ENCODE results near the gene SLC7A9.

Gene SLC7A9

GRCh38 chr19:32863301-32863700 lies 6.3 kb downstream of the SLC7A9 start:
- POLR2A ChIA-PET, result no interaction called here
- H3K4me3 ChIP-seq (ENCODE audit: control insufficient read depth in 1 of 7, extremely low read depth in 1 of 7, insufficient read depth in 4 of 7, low read depth in 2 of 7, low read length in 6 of 7), result no peak overlapping the region
- H3K36me3 ChIP-seq (ENCODE audit: control insufficient read depth in 4 of 4, insufficient read depth in 4 of 4, low read length in 3 of 4), result no peaks in the 10 kb centered on the region
- 100% methylated on average over 4 of the region's 8 CpGs for WGBS (ENCODE audit: insufficient coverage)
- CTCF ChIA-PET, result no interaction called here
- H3K9me3 ChIP-seq (ENCODE audit: control extremely low read depth in 1 of 5, control insufficient read depth in 4 of 5, insufficient read depth in 2 of 5, low read depth in 1 of 5, low read length in 4 of 5), result no peaks in the 10 kb centered on the region
- H3K4me1 ChIP-seq (ENCODE audit: control extremely low read depth in 1 of 4, control insufficient read depth in 4 of 4, insufficient read depth in 4 of 4, low read length in 3 of 4), result no peaks in the 10 kb centered on the region
- no peaks in the 10 kb centered on the region for H3K27me3 ChIP-seq (replicated peaks in 2 of 5; ENCODE audit: control insufficient read depth in 4 of 5, insufficient read depth in 5 of 5, low read length in 4 of 5)
- no peak overlapping the region for H3K27ac ChIP-seq (ENCODE audit: insufficient read depth in 1 of 2, low read depth in 1 of 2, low read length in 2 of 2, poor library complexity in 1 of 2, severe bottlenecking in 2 of 2)
- DNase-seq, result no peak

- ChIA-PET POLR2A (no interaction called here), CTCF (no interaction called here)
- Histone ChIP-seq H3K4me3 (ENCODE audit: control insufficient read depth in 1 of 7, extremely low read depth in 1 of 7, insufficient read depth in 4 of 7, low read depth in 2 of 7, low read length in 6 of 7) (no peak overlapping the region), H3K27ac (ENCODE audit: insufficient read depth in 1 of 2, low read depth in 1 of 2, low read length in 2 of 2, poor library complexity in 1 of 2, severe bottlenecking in 2 of 2) (no peak overlapping the region), H3K27me3 (replicated peaks in 2 of 5; ENCODE audit: control insufficient read depth in 4 of 5, insufficient read depth in 5 of 5, low read length in 4 of 5) (no peaks in the 10 kb centered on the region), H3K4me1 (ENCODE audit: control extremely low read depth in 1 of 4, control insufficient read depth in 4 of 4, insufficient read depth in 4 of 4, low read length in 3 of 4) (no peaks in the 10 kb centered on the region), H3K36me3 (ENCODE audit: control insufficient read depth in 4 of 4, insufficient read depth in 4 of 4, low read length in 3 of 4) (no peaks in the 10 kb centered on the region), H3K9me3 (ENCODE audit: control extremely low read depth in 1 of 5, control insufficient read depth in 4 of 5, insufficient read depth in 2 of 5, low read depth in 1 of 5, low read length in 4 of 5) (no peaks in the 10 kb centered on the region)
- DNase-seq, result no peak
- 98% methylated on average over 8 of the region's 14 CpGs for WGBS (ENCODE audit: insufficient coverage)
Measured at GRCh38 chr19:32862741-32863140, 6.8 kb downstream of the SLC7A9 start.

- H3K27me3 ChIP-seq (replicated peaks in 2 of 5; ENCODE audit: control insufficient read depth in 4 of 5, insufficient read depth in 5 of 5, low read length in 4 of 5), result no peaks in the 10 kb centered on the region
- no peak for DNase-seq
- ChIA-PET CTCF (no interaction called here), POLR2A (no interaction called here)
- H3K36me3 ChIP-seq (ENCODE audit: control insufficient read depth in 4 of 4, insufficient read depth in 4 of 4, low read length in 3 of 4), result no peaks in the 10 kb centered on the region
- H3K4me3 ChIP-seq (ENCODE audit: control insufficient read depth in 1 of 7, extremely low read depth in 1 of 7, insufficient read depth in 4 of 7, low read depth in 2 of 7, low read length in 6 of 7), result no peak overlapping the region
- no peaks in the 10 kb centered on the region for H3K4me1 ChIP-seq (ENCODE audit: control extremely low read depth in 1 of 4, control insufficient read depth in 4 of 4, insufficient read depth in 4 of 4, low read length in 3 of 4)
- 95% methylated on average over 18 of the region's 19 CpGs for WGBS (ENCODE audit: insufficient coverage)
- H3K27ac ChIP-seq (ENCODE audit: insufficient read depth in 1 of 2, low read depth in 1 of 2, low read length in 2 of 2, poor library complexity in 1 of 2, severe bottlenecking in 2 of 2), result no peak overlapping the region
- H3K9me3 ChIP-seq (ENCODE audit: control extremely low read depth in 1 of 5, control insufficient read depth in 4 of 5, insufficient read depth in 2 of 5, low read depth in 1 of 5, low read length in 4 of 5), result no peaks in the 10 kb centered on the region
Measured at GRCh38 chr19:32862173-32862572, 7.4 kb downstream of the SLC7A9 start.

GRCh38 chr19:32861596-32861995 lies 8.0 kb downstream of the SLC7A9 start:
- Histone ChIP-seq H3K27ac (ENCODE audit: insufficient read depth in 1 of 2, low read depth in 1 of 2, low read length in 2 of 2, poor library complexity in 1 of 2, severe bottlenecking in 2 of 2) (no peak overlapping the region), H3K9me3 (ENCODE audit: control extremely low read depth in 1 of 5, control insufficient read depth in 4 of 5, insufficient read depth in 2 of 5, low read depth in 1 of 5, low read length in 4 of 5) (no peaks in the 10 kb centered on the region), H3K36me3 (ENCODE audit: control insufficient read depth in 4 of 4, insufficient read depth in 4 of 4, low read length in 3 of 4) (no peaks in the 10 kb centered on the region), H3K4me3 (ENCODE audit: control insufficient read depth in 1 of 7, extremely low read depth in 1 of 7, insufficient read depth in 4 of 7, low read depth in 2 of 7, low read length in 6 of 7) (no peak overlapping the region), H3K27me3 (replicated peaks in 2 of 5; ENCODE audit: control insufficient read depth in 4 of 5, insufficient read depth in 5 of 5, low read length in 4 of 5) (no peaks in the 10 kb centered on the region), H3K4me1 (ENCODE audit: control extremely low read depth in 1 of 4, control insufficient read depth in 4 of 4, insufficient read depth in 4 of 4, low read length in 3 of 4) (no peaks in the 10 kb centered on the region)
- no peak for DNase-seq
- ChIA-PET CTCF (no interaction called here), POLR2A (no interaction called here)
- WGBS (ENCODE audit: insufficient coverage), result 80% methylated on average over 1 of the region's 3 CpGs

GRCh38 chr19:32859591-32859990 lies 10.0 kb downstream of the SLC7A9 start:
- 98% methylated on average over 18 of the region's 19 CpGs for WGBS (ENCODE audit: insufficient coverage)

GRCh38 chr19:32858559-32858958 lies 11.0 kb downstream of the SLC7A9 start:
- ChIA-PET CTCF (no interaction called here), POLR2A (no interaction called here)
- Histone ChIP-seq H3K27me3 (replicated peaks in 2 of 5; ENCODE audit: control insufficient read depth in 4 of 5, insufficient read depth in 5 of 5, low read length in 4 of 5) (no peaks in the 10 kb centered on the region), H3K9me3 (ENCODE audit: control extremely low read depth in 1 of 5, control insufficient read depth in 4 of 5, insufficient read depth in 2 of 5, low read depth in 1 of 5, low read length in 4 of 5) (no peaks in the 10 kb centered on the region), H3K36me3 (ENCODE audit: control insufficient read depth in 4 of 4, insufficient read depth in 4 of 4, low read length in 3 of 4) (no peaks in the 10 kb centered on the region), H3K4me1 (ENCODE audit: control extremely low read depth in 1 of 4, control insufficient read depth in 4 of 4, insufficient read depth in 4 of 4, low read length in 3 of 4) (no peaks in the 10 kb centered on the region), H3K27ac (ENCODE audit: insufficient read depth in 1 of 2, low read depth in 1 of 2, low read length in 2 of 2, poor library complexity in 1 of 2, severe bottlenecking in 2 of 2) (no peak overlapping the region), H3K4me3 (ENCODE audit: control insufficient read depth in 1 of 7, extremely low read depth in 1 of 7, insufficient read depth in 4 of 7, low read depth in 2 of 7, low read length in 6 of 7) (no peak overlapping the region)
- DNase-seq, result no peak
- 98% methylated on average over 8 of the region's 10 CpGs for WGBS (ENCODE audit: insufficient coverage)

More at GRCh38 chr19:32859591-32859990, 10.0 kb downstream of the SLC7A9 start:
- no peak for DNase-seq
- H3K27ac ChIP-seq (ENCODE audit: insufficient read depth in 1 of 2, low read depth in 1 of 2, low read length in 2 of 2, poor library complexity in 1 of 2, severe bottlenecking in 2 of 2), result no peak overlapping the region
- H3K36me3 ChIP-seq (ENCODE audit: control insufficient read depth in 4 of 4, insufficient read depth in 4 of 4, low read length in 3 of 4), result no peaks in the 10 kb centered on the region
- no peak overlapping the region for H3K4me3 ChIP-seq (ENCODE audit: control insufficient read depth in 1 of 7, extremely low read depth in 1 of 7, insufficient read depth in 4 of 7, low read depth in 2 of 7, low read length in 6 of 7)
- H3K4me1 ChIP-seq (ENCODE audit: control extremely low read depth in 1 of 4, control insufficient read depth in 4 of 4, insufficient read depth in 4 of 4, low read length in 3 of 4), result no peaks in the 10 kb centered on the region
- H3K9me3 ChIP-seq (ENCODE audit: control extremely low read depth in 1 of 5, control insufficient read depth in 4 of 5, insufficient read depth in 2 of 5, low read depth in 1 of 5, low read length in 4 of 5), result no peaks in the 10 kb centered on the region
- ChIA-PET POLR2A (no interaction called here), CTCF (no interaction called here)
- H3K27me3 ChIP-seq (replicated peaks in 2 of 5; ENCODE audit: control insufficient read depth in 4 of 5, insufficient read depth in 5 of 5, low read length in 4 of 5), result no peaks in the 10 kb centered on the region

- H3K27ac ChIP-seq (ENCODE audit: insufficient read depth in 1 of 2, low read depth in 1 of 2, low read length in 2 of 2, poor library complexity in 1 of 2, severe bottlenecking in 2 of 2), result no peak overlapping the region
- no peak overlapping the region for H3K4me3 ChIP-seq (ENCODE audit: control insufficient read depth in 1 of 7, extremely low read depth in 1 of 7, insufficient read depth in 4 of 7, low read depth in 2 of 7, low read length in 6 of 7)
- H3K4me1 ChIP-seq (ENCODE audit: control extremely low read depth in 1 of 4, control insufficient read depth in 4 of 4, insufficient read depth in 4 of 4, low read length in 3 of 4), result no peaks in the 10 kb centered on the region
- CTCF ChIA-PET, result no interaction called here
- 98% methylated on average over 13 of the region's 13 CpGs for whole genome bisulfite sequencing (ENCODE audit: insufficient coverage)
- no peak for DNase-seq
- no peaks in the 10 kb centered on the region for H3K27me3 ChIP-seq (replicated peaks in 2 of 5; ENCODE audit: control insufficient read depth in 4 of 5, insufficient read depth in 5 of 5, low read length in 4 of 5)
- POLR2A ChIA-PET, result no interaction called here
- H3K9me3 ChIP-seq (ENCODE audit: control extremely low read depth in 1 of 5, control insufficient read depth in 4 of 5, insufficient read depth in 2 of 5, low read depth in 1 of 5, low read length in 4 of 5), result no peaks in the 10 kb centered on the region
- no peaks in the 10 kb centered on the region for H3K36me3 ChIP-seq (ENCODE audit: control insufficient read depth in 4 of 4, insufficient read depth in 4 of 4, low read length in 3 of 4)
Measured at GRCh38 chr19:32858155-32858554, 11.4 kb downstream of the SLC7A9 start.

GRCh38 chr19:32857584-32857983 lies 12.0 kb downstream of the SLC7A9 start:
- Histone ChIP-seq H3K9me3 (ENCODE audit: control extremely low read depth in 1 of 5, control insufficient read depth in 4 of 5, insufficient read depth in 2 of 5, low read depth in 1 of 5, low read length in 4 of 5) (no peaks in the 10 kb centered on the region), H3K4me3 (ENCODE audit: control insufficient read depth in 1 of 7, extremely low read depth in 1 of 7, insufficient read depth in 4 of 7, low read depth in 2 of 7, low read length in 6 of 7) (no peak overlapping the region), H3K36me3 (ENCODE audit: control insufficient read depth in 4 of 4, insufficient read depth in 4 of 4, low read length in 3 of 4) (no peaks in the 10 kb centered on the region), H3K27ac (ENCODE audit: insufficient read depth in 1 of 2, low read depth in 1 of 2, low read length in 2 of 2, poor library complexity in 1 of 2, severe bottlenecking in 2 of 2) (no peak overlapping the region), H3K27me3 (replicated peaks in 2 of 5; ENCODE audit: control insufficient read depth in 4 of 5, insufficient read depth in 5 of 5, low read length in 4 of 5) (no peaks in the 10 kb centered on the region), H3K4me1 (ENCODE audit: control extremely low read depth in 1 of 4, control insufficient read depth in 4 of 4, insufficient read depth in 4 of 4, low read length in 3 of 4) (no peaks in the 10 kb centered on the region)
- DNase-seq, result no peak
- ChIA-PET POLR2A (no interaction called here), CTCF (no interaction called here)
- WGBS (ENCODE audit: insufficient coverage), result no CpG with 5 or more reads among the region's 5 CpGs
